Inflammatory macrophage treated with lipopolysaccharide for 4 hours (primary cell): ENCODE results near the gene SSTR4.

Experiments used
- DNase-seq: peaks from one replicate; pipeline ENCODE4 v3.0.0-alpha.2; 2020

Gene SSTR4

DNA sequence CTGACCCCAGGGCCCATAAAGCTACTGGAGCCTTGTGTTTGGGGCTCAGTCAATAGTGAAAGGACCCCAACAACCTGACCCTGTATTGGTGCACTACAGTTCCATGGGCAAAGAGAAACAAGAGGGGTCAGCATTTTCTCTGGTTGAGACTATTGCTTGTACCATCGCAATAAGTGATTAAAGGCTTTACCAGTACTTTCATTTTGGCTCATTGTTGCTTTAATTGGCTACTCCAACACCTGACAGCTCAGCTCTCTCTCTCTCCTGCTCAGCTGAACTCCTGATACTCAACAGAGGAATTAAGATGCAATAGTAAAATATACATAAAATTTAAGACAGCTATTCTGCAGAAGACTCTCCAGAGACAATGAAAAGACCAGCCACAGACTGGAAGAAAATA is 33.2 kb downstream of the SSTR4 start:
- DNase-seq, result no peak

GRCh38 chr20:23069108-23069507 is 34.0 kb downstream of the SSTR4 start:
- no peak for DNase-seq

DNA sequence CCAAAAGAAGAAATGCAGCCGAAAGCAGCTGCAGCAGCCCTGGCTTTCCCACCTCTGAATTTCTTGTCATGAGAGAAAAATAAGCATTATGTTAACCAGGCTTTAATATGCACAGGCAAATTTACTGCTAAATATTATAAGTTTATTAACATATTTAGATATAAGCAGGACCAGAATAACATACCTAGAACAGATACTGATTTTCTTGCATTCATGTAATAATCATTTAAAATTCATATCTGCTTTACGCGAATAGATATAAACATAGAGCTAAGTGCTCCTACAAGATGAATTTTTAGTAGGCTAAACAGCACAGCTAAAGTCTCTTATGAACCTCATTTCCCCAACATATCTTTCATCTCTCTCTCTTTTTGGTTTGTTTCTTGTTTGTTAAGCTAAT is 36.3 kb downstream of the SSTR4 start:
- no peak for DNase-seq

DNA sequence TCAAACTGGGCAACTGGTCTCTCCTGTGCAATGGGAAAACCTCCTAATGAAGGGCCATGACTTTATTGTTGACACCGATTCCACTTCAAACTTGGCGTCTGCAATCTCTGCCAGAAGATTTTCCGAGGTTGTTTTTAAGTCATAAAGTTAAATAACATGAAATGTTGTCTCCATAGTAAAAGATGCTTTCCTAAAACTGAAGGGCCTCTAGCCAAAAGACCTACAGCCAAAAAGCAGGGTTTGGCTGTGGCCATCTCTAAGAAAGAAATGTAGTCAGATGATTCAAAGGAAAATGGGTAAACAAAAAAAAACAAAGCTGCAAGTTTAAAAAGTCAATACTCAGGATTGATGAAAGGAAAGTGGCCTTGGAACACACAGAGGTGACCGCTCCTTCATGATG is 36.9 kb downstream of the SSTR4 start:
- no peak for DNase-seq

DNA sequence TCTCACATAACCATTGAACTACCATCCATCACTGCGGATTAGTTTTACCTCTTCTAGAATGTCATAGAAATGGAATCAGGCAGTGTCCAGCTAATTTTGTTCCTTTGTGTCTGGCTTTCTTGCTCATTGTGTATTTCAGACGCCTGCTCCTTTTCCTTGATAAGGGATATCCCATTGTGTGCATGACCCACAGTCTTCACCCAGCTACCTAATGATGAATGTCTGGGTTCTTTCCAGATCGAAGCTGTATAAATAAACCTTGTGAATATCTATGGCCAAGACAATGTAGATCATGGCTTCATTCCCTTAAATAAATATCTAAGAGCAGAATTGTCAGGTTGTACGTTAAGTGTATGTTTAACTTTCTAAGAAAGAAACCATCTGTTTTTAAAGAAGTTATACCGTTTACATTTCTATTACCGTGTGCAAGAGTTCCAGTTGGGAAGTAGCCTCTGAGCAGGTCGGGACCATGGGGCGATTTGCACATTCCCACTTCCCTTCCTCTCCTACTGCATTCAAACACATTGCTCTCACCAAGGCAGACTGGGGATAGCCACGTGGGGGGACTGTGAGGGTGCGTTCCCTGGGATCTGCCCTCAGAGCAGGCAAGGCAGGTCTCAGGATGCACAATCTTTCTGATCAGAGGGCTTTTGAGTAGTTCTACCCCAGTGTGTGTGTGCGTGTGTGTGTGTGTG is 37.9 kb downstream of the SSTR4 start:
- DNase-seq, result no peak

- no peak for DNase-seq
Observed at GRCh38 chr20:23074052-23074451, 38.9 kb downstream of the SSTR4 start.

GRCh38 chr20:23077277-23077676 is 42.2 kb downstream of the SSTR4 start:
- no peak for DNase-seq

DNA sequence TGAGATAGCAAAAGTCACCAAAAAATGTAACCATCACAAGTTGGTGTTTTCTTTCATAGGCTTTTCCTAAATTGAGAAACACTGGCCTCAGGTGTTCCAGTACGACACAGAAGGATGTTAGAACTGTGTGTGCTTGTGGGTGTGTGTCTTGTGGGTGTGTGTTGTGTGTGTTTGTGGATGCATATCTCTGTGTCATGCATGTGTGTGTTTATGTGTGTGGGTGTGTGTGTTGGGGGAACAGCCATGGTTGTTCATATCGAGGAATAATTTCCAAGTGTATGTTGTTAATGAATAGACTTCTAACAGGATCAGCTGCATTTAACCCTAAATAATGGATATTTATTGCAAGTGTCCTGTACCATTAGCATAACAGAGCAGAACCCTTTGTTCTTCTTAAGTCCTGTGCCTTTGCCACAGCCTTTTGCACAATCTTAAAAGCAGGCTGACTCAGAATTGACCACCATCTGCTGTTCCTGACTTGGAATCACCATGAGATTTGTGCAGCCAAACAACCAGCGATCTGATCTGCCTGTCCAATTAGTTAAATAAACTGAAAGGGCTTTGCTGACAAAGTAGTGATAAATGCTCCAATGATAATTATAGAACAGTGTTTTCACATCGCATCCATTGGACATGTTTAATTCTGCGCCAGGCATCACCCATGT is 43.4 kb downstream of the SSTR4 start:
- peak; percentile 22 for DNase-seq

DNA sequence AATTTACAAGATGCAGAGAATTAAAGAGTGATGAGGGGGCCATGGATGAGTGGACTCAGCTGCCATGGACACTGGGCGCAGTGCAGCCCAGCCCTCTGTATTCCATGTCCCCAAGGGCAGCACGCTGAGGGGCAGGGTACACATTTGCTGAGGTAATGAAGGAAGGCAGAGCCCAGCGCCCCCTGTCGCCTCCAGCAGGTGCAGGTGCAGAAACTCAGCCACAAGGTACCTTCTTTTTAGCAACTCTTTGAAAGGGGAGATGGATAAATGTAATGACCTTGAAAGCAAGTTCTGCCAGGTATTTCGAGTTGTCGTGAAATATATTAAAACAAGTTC is 43.9 kb downstream of the SSTR4 start:
- no peak for DNase-seq

GRCh38 chr20:23079926-23080325 is 44.8 kb downstream of the SSTR4 start:
- no peak for DNase-seq

- DNase-seq, result no peak
Observed at GRCh38 chr20:23080521-23080920, 45.4 kb downstream of the SSTR4 start.

GRCh38 chr20:23081263-23081819 is 46.2 kb downstream of the SSTR4 start:
- DNase-seq, result no peak

GRCh38 chr20:23082846-23083552 is 47.9 kb downstream of the SSTR4 start:
- DNase-seq, result peak; percentile 22

GRCh38 chr20:23083553-23084220 is 48.6 kb downstream of the SSTR4 start:
- DNase-seq, result no peak

GRCh38 chr20:23084282-23084844 is 49.3 kb downstream of the SSTR4 start:
- no peak for DNase-seq

DNA sequence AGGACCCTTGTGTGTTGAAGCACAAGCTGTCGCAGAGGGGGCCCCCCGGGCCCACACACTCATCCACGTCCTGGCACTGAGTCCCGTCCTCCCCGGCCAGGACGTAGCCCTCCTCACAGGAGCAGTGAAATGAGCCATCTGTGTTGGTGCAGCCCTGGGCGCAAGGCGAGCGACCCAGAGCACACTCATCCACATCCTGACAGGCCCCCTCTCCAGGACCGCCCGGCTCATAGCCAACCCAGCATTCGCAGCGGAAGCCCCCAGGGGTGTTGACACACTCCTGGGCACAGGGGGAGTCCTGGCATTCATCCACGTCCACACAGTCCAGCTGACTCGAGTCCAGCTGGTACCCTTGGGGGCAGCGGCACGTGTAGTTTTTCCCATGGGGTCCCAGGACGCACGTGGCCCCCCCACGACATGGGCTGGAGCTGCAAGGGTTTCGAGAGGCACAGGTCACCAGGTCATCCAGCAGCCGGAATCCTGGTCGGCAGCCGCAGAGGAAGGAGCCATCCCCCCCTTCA is 49.8 kb downstream of the SSTR4 start:
- no peak for DNase-seq

GRCh38 chr20:23085436-23086055 is 50.4 kb downstream of the SSTR4 start:
- no peak for DNase-seq

DNA sequence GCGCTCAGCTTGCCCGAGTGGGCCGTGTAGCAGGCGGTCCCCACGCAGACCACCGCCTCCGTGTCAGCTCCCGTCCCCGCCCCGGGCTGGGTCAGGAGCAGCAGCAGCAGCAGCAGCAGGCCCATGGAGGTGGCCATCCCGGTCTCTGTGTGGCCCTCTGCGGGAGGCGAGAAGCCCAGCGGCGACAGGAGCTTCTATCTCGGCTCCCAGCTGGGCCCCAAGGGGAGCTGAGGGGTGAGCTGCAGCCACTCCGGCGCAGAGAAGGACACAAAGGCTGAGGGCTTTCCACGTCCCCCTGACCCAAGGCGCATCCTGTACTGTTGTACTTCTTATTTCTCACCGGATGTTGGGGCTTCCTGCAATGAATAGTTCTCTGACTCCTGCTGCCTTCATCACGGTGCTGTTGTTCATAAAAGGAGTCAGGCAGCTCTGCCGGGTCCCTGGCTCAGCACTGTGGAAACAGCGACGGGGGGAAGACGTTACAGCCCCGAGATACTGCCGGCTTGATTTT is 51.0 kb downstream of the SSTR4 start, which contains the start of gene CD93:
Gene CD93, minus strand, starts transcription at position 269 of the 511 bp plus-strand sequence. Its CDS starts 132 bp downstream, at position 137.
- peak; percentile 49 for DNase-seq

GRCh38 chr20:23086931-23087411 is 51.9 kb downstream of the SSTR4 start:
- DNase-seq, result peak; percentile 64

GRCh38 chr20:23087587-23088251 is 52.6 kb downstream of the SSTR4 start:
- DNase-seq, result peak; percentile 76
